Measurements from ENCODE around the gene PARP15.
"Not testable (repeated sequence)": the region's sequence is repeated elsewhere in the genome, so short reads cannot be mapped to it uniquely, and the experiment has no call there.

Gene PARP15

GRCh38 chr3:122618614-122619013, 41.2 kb downstream of the PARP15 start:
- no peak for DNase-seq (ENCODE audit: low read depth)

DNA sequence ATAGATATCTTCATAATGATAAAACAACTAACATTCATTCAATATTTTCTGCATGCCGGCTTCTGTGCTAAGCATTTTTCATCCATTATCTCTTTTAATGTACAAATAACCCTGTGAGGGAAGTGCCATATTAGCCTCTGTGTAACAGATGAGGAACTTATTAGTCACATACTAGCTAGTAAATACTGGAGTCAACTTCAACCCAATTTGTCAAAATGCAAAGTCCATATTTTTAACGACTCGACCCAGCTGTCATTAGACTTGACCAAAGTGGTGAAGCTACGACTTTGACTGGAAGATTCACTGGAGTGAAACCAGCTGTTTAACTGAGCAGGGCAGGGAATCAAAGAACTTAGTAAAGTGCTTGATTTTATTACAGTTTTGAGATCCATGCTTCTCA, 41.6 kb downstream of the PARP15 start:
- DNase-seq (ENCODE audit: low read depth): no peak

DNA sequence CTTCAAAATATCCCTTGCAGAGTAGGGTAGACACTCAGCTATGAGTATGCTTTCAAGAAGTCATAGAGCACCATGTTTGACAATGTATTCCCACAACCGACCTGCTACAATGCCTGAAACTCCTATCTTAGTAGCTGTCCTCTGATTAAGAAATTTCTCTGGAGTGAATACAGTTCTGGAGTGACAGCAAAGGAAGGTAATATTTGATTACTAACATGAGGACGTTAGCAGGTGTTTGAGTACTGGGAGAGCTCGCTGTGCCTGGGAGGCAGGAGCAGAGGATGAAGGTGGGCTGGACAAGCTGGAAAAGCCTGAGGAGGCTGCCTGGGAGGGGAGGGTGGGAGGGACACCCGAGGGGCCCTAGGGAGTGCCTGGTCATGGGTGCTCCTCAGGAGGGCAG, 42.9 kb downstream of the PARP15 start:
- no peak for DNase-seq (ENCODE audit: low read depth)

DNA sequence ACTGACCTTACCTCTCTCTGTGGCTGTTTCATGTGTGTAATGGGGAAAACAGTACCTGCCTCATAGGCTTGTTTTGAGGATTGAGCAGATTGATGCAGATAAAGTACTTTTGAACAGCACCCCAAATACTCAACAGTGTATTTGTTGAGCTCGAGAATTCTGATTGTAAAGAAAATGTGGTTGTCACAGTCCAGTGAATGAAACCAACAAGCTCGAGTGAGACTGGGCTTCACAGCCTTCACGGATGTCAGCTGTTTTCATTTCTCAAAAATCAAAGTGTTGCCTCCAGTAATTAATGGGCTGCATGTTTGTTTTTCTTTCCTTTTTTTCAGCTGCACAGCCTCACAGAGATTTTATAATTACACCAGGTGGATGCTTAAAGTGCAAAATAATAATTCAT, 43.7 kb downstream of the PARP15 start:
- no peak for DNase-seq (ENCODE audit: low read depth)

GRCh38 chr3:122623031-122623829, 45.8 kb downstream of the PARP15 start:
- no peak for DNase-seq (ENCODE audit: low read depth)

- no peak for DNase-seq (ENCODE audit: low read depth)
Measured at GRCh38 chr3:122626515-122627180, 49.2 kb downstream of the PARP15 start.

DNA sequence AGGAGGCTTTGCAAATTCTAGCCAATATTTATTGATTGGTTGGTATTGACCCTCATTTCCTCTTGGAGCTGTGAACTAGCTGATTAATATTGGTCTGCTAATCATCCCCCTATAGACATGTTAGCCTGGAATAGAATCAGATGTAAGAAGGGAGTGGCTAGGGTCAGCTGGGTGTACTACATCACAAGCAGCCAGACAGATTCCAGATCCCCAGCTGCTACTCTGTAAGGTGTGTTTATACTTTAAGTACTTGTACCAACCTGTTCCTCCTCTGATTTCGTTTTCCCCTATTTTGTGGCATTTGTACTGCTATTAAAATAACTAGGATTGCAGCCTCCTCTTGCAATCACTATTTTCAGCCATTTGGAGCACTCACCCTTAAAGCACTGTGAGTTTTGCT, 49.9 kb downstream of the PARP15 start:
- DNase-seq (ENCODE audit: low read depth): no peak

DNA sequence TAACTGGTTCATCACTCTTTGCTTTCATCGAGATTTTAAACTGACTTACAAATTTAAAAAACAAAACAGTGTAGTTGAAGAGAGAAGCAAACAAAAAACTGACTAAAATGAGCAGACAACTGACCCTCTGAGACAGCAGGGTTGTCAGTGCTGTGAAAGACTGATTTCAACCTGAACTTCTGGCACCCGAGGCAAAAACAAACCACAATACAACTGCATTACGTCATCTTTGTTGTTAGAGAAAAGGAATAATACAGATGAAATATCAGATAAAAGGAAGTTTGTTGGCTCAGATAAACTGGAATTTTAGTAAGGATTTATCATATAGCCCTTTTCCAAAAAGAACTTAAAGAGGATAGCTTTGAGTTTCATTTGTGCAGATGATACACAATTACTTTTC, 51.1 kb downstream of the PARP15 start:
- no peak for DNase-seq (ENCODE audit: low read depth)

- no peak for DNase-seq (ENCODE audit: low read depth)
Measured at GRCh38 chr3:122629763-122630162, 52.3 kb downstream of the PARP15 start.

GRCh38 chr3:122635789-122636188, 58.3 kb downstream of the PARP15 start:
- no peak for DNase-seq (ENCODE audit: low read depth)

DNA sequence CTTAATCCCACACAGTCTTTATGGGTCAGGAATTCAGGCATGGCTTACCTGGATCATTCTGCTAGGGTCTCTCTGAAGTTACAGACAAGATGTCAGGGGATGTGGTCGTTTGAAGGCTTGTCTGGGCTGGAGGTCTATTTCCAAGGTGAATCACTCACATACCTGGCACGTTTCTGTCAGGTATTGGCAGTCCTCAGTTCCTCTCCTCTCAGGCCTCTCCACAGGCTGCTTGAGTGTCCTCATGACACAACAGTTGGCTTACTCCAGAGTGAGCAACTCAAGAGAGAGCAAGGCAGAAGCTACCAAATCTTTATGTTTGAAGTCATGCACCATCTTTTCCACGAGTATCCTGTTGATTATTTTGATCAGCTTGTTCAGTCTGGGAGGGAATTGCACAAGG, 59.2 kb downstream of the PARP15 start:
- DNase-seq (ENCODE audit: low read depth): no peak

GRCh38 chr3:122640437-122640999, 63.1 kb downstream of the PARP15 start:
- no peak for DNase-seq (ENCODE audit: low read depth)

DNA sequence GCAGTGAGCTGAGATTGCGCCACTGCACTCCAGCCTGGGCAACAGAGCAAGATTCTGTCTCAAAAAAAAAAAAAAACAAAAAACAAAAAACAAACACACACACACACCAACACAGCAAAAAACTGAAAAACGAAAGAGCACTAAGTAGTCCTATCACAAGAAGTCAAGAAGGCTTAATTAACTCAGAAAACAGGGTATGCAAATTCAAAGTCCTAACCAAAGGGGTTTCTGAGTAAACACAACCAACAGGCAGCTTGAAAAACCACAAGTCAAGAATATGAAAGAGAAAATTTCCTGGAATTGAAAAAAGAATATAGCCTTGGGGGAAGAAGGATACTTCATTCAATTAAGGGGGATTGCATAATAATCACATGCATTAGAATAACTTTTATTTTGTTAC, 65.5 kb downstream of the PARP15 start:
- DNase-seq (ENCODE audit: low read depth): no peak

DNA sequence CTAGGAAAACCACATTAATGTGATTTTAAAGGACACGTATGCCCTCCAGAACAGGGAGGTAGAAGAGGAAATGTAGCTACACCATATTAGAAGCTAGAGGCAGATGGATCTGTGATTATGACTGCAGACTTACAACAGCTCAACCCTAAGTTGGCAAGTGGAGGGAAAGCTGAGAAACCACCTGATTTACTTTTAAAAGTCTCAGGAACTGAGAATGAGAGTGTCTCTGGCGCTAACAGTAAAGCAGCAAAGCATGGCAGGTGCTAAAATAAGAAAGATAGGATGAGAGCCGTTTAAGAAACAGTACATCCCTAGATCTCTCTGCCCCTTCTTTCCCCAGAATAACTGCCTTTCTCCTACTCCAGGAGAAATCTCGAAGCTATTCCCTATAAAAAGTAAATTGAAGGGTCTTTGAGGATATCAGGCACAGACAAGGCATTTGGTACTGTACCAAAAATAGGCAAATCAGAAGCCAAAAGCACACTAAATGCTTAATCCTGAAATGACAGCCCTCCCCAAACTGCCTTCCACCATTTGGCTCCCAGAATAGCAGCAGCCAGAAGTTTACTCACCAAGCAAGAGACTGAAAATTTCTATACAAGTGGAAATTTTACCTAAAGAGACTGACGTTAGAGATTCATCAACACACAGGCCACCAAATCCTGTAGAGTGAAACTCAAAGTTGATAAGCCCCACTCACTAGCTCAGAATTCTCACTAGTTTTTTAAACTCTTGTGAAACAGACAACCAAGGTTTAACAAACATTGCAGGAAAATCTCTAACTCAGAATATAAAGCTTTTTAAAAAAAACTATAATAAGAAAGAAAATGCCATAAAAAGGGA, 68.9 kb downstream of the PARP15 start:
- DNase-seq (ENCODE audit: low read depth): no peak

DNA sequence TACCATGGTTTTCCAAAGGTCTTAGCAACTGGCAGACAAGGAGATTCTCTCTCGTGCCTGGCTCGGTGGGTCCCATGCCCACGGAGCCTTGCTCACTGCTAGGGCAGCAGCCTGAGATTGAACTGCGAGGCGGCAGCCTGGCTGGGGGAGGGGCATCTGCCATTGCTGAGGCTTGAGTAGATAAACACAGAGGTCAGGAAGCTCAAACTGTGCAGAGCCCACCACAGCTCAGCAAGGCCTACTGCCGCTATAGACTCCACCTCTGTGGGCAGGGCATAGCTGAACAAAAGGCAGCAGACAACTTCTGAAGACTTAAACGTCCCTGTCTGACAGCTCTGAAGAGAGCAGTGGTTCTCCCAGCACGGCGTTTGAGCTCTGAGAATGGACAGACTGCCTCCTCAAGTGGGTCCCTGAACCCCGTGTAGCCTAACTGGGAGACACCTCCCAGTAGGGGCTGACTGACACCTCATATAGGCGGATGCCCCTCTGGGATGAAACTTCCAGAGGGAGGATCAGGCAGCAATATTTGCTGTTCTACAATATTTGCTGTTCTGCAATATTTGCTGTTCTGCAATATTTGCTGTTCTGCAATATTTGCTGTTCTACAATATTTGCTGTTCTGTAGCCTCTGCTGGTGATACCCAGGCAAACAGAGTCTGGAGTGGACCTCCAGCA, 73.9 kb downstream of the PARP15 start:
- DNase-seq (ENCODE audit: low read depth): not testable (repeated sequence)

GRCh38 chr3:122651962-122652361, 74.5 kb downstream of the PARP15 start:
- not testable (repeated sequence) for DNase-seq (ENCODE audit: low read depth)

DNA sequence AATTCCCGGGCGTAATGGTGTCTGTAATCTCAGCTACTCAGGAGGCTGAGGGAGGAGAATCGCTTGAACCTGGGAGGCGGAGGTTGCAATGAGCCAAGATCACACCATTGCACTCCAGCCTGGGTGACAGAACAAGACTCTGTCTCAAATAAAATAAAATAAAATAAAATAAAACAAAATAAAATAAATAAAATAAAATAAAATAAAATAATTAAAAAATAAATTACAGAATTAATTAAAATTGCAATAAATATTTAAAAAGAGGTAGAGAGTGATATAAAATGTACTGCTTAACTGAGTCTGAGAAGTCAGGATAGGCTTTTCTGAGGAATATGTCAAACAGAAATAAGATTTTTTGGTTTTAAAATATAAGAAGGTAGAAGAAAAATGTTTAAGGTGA, 80.9 kb downstream of the PARP15 start:
- not testable (repeated sequence) for DNase-seq (ENCODE audit: low read depth)

GRCh38 chr3:122660297-122660974, 83.0 kb downstream of the PARP15 start:
- DNase-seq (ENCODE audit: low read depth): no peak

DNA sequence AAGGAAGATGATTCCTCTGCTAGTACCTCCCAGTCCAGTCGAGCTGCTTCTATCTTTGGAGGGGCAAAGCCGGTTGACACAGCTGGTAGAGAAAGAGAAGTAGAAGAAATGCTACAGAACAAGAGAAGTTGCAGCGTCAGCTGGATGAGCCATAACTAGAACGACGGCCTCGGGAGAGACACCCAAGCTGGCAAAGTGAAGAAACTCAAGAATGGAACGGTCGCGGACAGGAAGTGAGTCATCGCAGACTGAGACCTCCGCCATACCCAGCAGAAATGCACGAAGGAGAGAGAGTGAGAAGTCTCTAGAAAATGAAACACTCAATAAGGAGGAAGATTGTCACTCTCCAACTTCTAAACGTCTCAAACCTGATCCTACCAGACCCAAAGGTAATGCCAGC, 84.2 kb downstream of the PARP15 start:
- no peak for DNase-seq (ENCODE audit: low read depth)

DNA sequence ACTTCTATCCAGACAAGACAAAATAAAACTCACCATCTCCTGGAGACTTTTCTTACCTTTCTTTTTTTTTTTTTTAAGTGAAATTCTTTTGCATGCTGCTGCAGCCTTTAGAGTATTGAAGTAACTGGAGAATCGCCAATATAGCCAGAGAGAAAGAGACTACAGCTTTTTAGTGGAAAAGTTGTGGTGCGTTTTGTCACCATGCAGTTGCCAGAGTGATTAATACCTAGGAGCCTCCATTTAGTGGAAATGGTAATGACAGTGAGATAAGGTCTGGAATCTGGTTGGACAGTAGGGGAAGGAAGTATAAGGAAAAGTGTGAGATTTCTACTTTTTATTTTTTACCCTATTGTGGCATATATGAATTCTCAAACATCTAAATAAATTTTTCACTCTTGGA, 85.1 kb downstream of the PARP15 start:
- DNase-seq (ENCODE audit: low read depth): no peak

DNA sequence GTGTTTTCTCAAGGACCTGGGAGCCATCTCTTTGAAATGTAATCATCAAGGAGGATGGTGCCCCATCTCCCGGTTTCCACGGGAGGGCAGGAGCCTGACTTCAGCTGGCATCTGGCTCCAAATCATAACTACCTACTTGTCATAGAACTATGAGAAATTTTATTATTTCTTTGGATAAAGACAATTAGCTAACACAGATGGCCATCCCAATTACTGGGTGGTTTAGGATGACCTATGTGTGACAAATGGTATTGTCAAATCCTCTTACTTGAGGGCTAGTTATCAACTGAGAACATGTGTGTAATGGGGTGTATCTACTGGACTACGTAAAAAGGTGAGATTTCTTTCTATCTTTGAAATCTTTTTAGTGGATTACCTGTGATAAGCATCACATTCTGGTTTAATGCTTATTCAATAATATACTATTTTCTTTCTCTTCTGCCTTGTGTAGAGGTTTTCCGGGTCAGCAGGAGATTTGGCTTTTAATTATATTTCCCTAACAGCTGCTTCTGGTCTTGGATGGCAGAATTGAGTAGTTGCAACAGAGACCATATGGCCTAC, 87.9 kb downstream of the PARP15 start:
- DNase-seq (ENCODE audit: low read depth): no peak

All from activated T-cell treated with anti-CD3 and anti-CD28 coated beads for 1 hour (primary cell).